GM23338 (cell line): ENCODE data around the gene TCP11. TPM values are rescaled to one million over a fixed set of nuclear protein-coding genes. Genes with fewer than 3 reads are reported as not detected.

Source experiments
- ATAC-seq: fragments of 200-7000 bp; cut with Tn5 transposase; 3 replicates; pipeline ENCODE4 v1.9.1; 2020
- DNase-seq: peaks from one replicate; pipeline ENCODE4 v3.0.0-alpha.2; 2015; ENCODE audit warnings: low spot score
- H2AFZ ChIP-seq: fragments of 200-600 bp; sonication (generic); 2 replicates; pipeline ENCODE4 v1.8.0; 2016; ENCODE audit warnings: antibody characterized with exemption, mild to moderate bottlenecking, moderate library complexity
- H3F3A ChIP-seq: fragments of 200-600 bp; sonication (generic); replicated peaks from 2 replicates; pipeline ENCODE4 v1.8.0; 2017; ENCODE audit warnings: antibody characterized with exemption, mixed run types, low read depth
- H3K27ac ChIP-seq: fragments of 200-600 bp; sonication (generic); 2 replicates; pipeline ENCODE4 v1.6.1; 2016; ENCODE audit warnings: low read depth
- H3K27me3 ChIP-seq: fragments of 200-600 bp; sonication (generic); 2 replicates; pipeline ENCODE4 v1.8.0; 2016; ENCODE audit warnings: mild to moderate bottlenecking, mixed run types, moderate library complexity; ENCODE audit not compliant: insufficient read depth
- H3K36me3 ChIP-seq: fragments of 200-600 bp; sonication (generic); 2 replicates; pipeline ENCODE4 v1.8.0; 2016; ENCODE audit warnings: mild to moderate bottlenecking; ENCODE audit not compliant: insufficient read depth
- H3K4me1 ChIP-seq: fragments of 200-600 bp; sonication (generic); 2 replicates; pipeline ENCODE4 v1.8.0; 2016; ENCODE audit warnings: mild to moderate bottlenecking, moderate library complexity; ENCODE audit not compliant: insufficient read depth
- H3K4me2 ChIP-seq: fragments of 200-600 bp; sonication (generic); 2 replicates; pipeline ENCODE4 v1.7.1; 2017; ENCODE audit warnings: mixed run types
- H3K4me3 ChIP-seq: fragments of 200-600 bp; sonication (generic); 2 replicates; pipeline ENCODE4 v1.6.1; 2016; ENCODE audit warnings: mixed run types
- H3K79me2 ChIP-seq: fragments of 200-600 bp; sonication (generic); replicated peaks from 2 replicates; pipeline ENCODE4 v1.8.0; 2017; ENCODE audit warnings: mild to moderate bottlenecking; ENCODE audit not compliant: insufficient read depth
- H3K9me2 ChIP-seq: fragments of 200-600 bp; sonication (generic); 2 replicates; pipeline ENCODE4 v1.8.0; 2017; ENCODE audit not compliant: insufficient read depth
- H4K20me1 ChIP-seq: fragments of 200-600 bp; sonication (generic); replicated peaks from 2 replicates; pipeline ENCODE4 v1.8.0; 2017; ENCODE audit warnings: mild to moderate bottlenecking; ENCODE audit not compliant: insufficient read depth
- H3K27ac Mint-ChIP-seq: 2 replicates; pipeline ENCODE4 v1.8.0; 2020; ENCODE audit warnings: inconsistent platforms, mild to moderate bottlenecking, moderate library complexity, mixed read lengths
- H3K27me3 Mint-ChIP-seq: 3 replicates; pipeline ENCODE4 v1.8.0; 2022; ENCODE audit warnings: low read depth, mild to moderate bottlenecking, moderate library complexity, mixed read lengths, inconsistent platforms; ENCODE audit not compliant: insufficient read depth, poor library complexity
- H3K36me3 Mint-ChIP-seq: 3 replicates; pipeline ENCODE4 v1.8.0; 2021; ENCODE audit warnings: low read depth, mild to moderate bottlenecking, inconsistent platforms, moderate library complexity, mixed read lengths
- H3K4me1 Mint-ChIP-seq: 3 replicates; pipeline ENCODE4 v1.8.0; 2020; ENCODE audit warnings: mild to moderate bottlenecking, inconsistent platforms, mixed read lengths
- H3K4me3 Mint-ChIP-seq: 3 replicates; pipeline ENCODE4 v1.8.0; 2021; ENCODE audit warnings: moderate library complexity, mild to moderate bottlenecking, inconsistent platforms, mixed read lengths
- H3K9me3 Mint-ChIP-seq: 3 replicates; pipeline ENCODE4 v1.8.0; 2020; ENCODE audit warnings: moderate library complexity, mild to moderate bottlenecking, inconsistent platforms, mixed read lengths
- CREB1 ChIP-seq: fragments of 250-450 bp; sonication (Bioruptor Pico); IDR thresholded peaks from 2 replicates; pipeline ENCODE4 v1.5.0; 2020; ENCODE audit warnings: low read depth, mild to moderate bottlenecking, moderate library complexity
- CTCF ChIP-seq, 2 experiments: fragments of 200-600 bp in 1 of 2; sonication (generic) in 1 of 2; conservative IDR thresholded peaks; 2 replicates each; pipeline versions ENCODE4 v1.5.1 to v1.6.1; 2016 to 2017; ENCODE audit warnings: antibody characterized with exemption in 2 of 2, low read depth in 2 of 2, mild to moderate bottlenecking in 2 of 2, moderate library complexity in 1 of 2
- ETS1 ChIP-seq: IDR thresholded peaks from 2 replicates; pipeline ENCODE4 v1.6.1; 2016; ENCODE audit warnings: antibody characterized with exemption
- EZH2phosphoT487 ChIP-seq: fragments of 200-600 bp; sonication (generic); IDR thresholded peaks from one replicate; pipeline ENCODE4 v1.8.1; 2018; ENCODE audit warnings: antibody characterized with exemption; ENCODE audit not compliant: unreplicated experiment
- JUNB ChIP-seq: IDR thresholded peaks from one replicate; pipeline ENCODE4 v1.6.1; 2016; ENCODE audit warnings: antibody characterized with exemption; ENCODE audit not compliant: unreplicated experiment
- NANOG ChIP-seq: IDR thresholded peaks from 2 replicates; pipeline ENCODE4 v1.6.1; 2016; ENCODE audit warnings: antibody characterized with exemption, borderline replicate concordance
- POLR2AphosphoS5 ChIP-seq: IDR thresholded peaks from 2 replicates; pipeline ENCODE4 v1.6.1; 2016; ENCODE audit warnings: antibody characterized with exemption, low read depth
- REST ChIP-seq: IDR thresholded peaks from one replicate; pipeline ENCODE4 v1.6.1; 2018; ENCODE audit warnings: antibody characterized with exemption; ENCODE audit not compliant: unreplicated experiment
- STAT1 ChIP-seq: IDR thresholded peaks from one replicate; pipeline ENCODE4 v1.6.1; 2016; ENCODE audit warnings: antibody characterized with exemption; ENCODE audit not compliant: unreplicated experiment
- ZNF114 ChIP-seq: fragments of 250-450 bp; sonication (Bioruptor Pico); IDR thresholded peaks from 2 replicates; pipeline ENCODE4 v1.5.0; 2020; ENCODE audit warnings: mild to moderate bottlenecking, moderate library complexity
- ZNF331 ChIP-seq: fragments of 250-450 bp; sonication (Bioruptor Pico); IDR thresholded peaks from 2 replicates; pipeline ENCODE4 v1.5.0; 2020; ENCODE audit warnings: low read depth, mild to moderate bottlenecking, moderate library complexity
- polyA plus RNA-seq: library from polyadenylated mRNA; unstranded; fragments of >200 nt; fragmentation: Nextera tagmentation; extraction: Ambion mirVana; gene quantifications from 2 replicates; pipeline ENCODE4 v1.2.1, GENCODE V29; 2016
- total RNA-seq: library from RNA; depleted of rRNA; stranded (reverse); fragments of >200 nt; shearing (Covaris generic); gene quantifications from 2 replicates; pipeline ENCODE4 v1.2.3, GENCODE V29; 2014

Gene TCP11
- total and polyA plus RNA-seq, 2 experiments from 2014 or later = not detected

GRCh38 chr6:35078896-35079295 is 62.2 kb downstream of the TCP11 start (continued):
- TF ChIP-seq ETS1 = no peak
- no peak for TF ChIP-seq POLR2AphosphoS5
- no peak for TF ChIP-seq NANOG
- no peak for TF ChIP-seq ZNF114 (CRISPR knock-in tag)
- TF ChIP-seq EZH2phosphoT487 = no peak
- no peak for TF ChIP-seq ZNF331 (CRISPR knock-in tag)
- no peak for TF ChIP-seq CREB1 (CRISPR knock-in tag)
- no peak for TF ChIP-seq STAT1
- no peak for TF ChIP-seq REST
- no peak for TF ChIP-seq JUNB

- no peak overlapping the region for H3K4me3 Mint-ChIP-seq
- no peak overlapping the region for H3K27ac ChIP-seq
- H3K4me1 Mint-ChIP-seq = peaks cover 23% of the 10 kb centered on the region
- H3K4me2 ChIP-seq = no peak overlapping the region
- peaks cover 23% of the 10 kb centered on the region for H3K36me3 Mint-ChIP-seq
- no peaks in the 10 kb centered on the region for H3K79me2 ChIP-seq
- H3K27me3 Mint-ChIP-seq = peaks cover 7% of the 10 kb centered on the region
- H3K9me2 ChIP-seq = no peaks in the 10 kb centered on the region
- no peak overlapping the region for H2AFZ ChIP-seq
- no peak overlapping the region for H3K27ac Mint-ChIP-seq
- no peaks in the 10 kb centered on the region for H3K27me3 ChIP-seq
- no peaks in the 10 kb centered on the region for H3F3A ChIP-seq
- no peaks in the 10 kb centered on the region; the same call in 1 of the 2 replicates for H3K36me3 ChIP-seq
- ATAC-seq (no peak), DNase-seq (no peak)
- no peaks in the 10 kb centered on the region; the same call in 1 of the 2 replicates for H4K20me1 ChIP-seq
- no peaks in the 10 kb centered on the region for H3K4me1 ChIP-seq
- H3K9me3 Mint-ChIP-seq = no peaks in the 10 kb centered on the region
- TF ChIP-seq REST (no peak), EZH2phosphoT487 (no peak), JUNB (no peak), ZNF114 (CRISPR knock-in tag) (no peak), CREB1 (CRISPR knock-in tag) (no peak), CTCF (conservative IDR thresholded peaks at IDR 0.05; ENCODE audit: low read depth in 2 of 2) (no peak)
- H3K4me3 ChIP-seq = no peak overlapping the region
Observed at GRCh38 chr6:35078226-35078850, 62.8 kb downstream of the TCP11 start.
